ENCODE results near the gene PNO1. TPM values are rescaled to one million over a fixed set of nuclear protein-coding genes. Genes with fewer than 3 reads are reported as not detected.

The PNO1 gene
- total and polyA plus RNA-seq, 10 of the 15 experiments (the other 5 are each of a cell fraction or from before 2014, with no cell fraction given) = 9.7 to 60.2 (median 30.3) TPM

DNA sequence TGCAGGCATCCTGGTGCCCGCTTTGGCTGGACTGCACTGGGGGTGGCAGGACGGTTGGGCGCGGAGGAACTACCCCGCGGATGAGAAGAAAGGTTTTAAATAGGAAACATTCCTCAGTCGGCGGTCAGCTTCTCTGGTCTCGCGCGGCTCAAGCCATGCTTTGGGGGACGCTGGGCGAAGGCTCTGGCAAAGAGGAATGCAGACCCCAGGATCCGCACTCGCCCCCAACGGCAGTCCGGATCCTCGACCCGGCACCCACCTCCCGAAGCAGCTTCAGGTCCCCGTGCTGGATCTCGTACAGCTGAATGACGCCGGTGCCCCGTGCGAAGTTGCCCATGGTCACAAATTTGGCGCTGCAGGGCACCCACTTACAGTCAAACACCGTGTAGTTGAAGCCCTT lies 686 bp upstream of the PNO1 start (continued):
- TF ChIP-seq, protein P1, sequence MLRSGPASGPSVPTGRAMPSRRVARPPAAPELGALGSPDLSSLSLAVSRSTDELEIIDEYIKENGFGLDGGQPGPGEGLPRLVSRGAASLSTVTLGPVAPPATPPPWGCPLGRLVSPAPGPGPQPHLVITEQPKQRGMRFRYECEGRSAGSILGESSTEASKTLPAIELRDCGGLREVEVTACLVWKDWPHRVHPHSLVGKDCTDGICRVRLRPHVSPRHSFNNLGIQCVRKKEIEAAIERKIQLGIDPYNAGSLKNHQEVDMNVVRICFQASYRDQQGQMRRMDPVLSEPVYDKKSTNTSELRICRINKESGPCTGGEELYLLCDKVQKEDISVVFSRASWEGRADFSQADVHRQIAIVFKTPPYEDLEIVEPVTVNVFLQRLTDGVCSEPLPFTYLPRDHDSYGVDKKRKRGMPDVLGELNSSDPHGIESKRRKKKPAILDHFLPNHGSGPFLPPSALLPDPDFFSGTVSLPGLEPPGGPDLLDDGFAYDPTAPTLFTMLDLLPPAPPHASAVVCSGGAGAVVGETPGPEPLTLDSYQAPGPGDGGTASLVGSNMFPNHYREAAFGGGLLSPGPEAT (IDR thresholded peaks at IDR 0.05; ENCODE audit: low read depth) = no peak
- TF ChIP-seq EZH2 (IDR thresholded peaks at IDR 0.05; ENCODE audit: borderline replicate concordance, control insufficient read depth, low read depth, low read length) (no peak), EGR1 (IDR thresholded peaks at IDR 0.05; ENCODE audit: borderline replicate concordance in 1 of 2, low read depth in 2 of 2, low read length in 2 of 2) (no peak), NR2C1 (IDR thresholded peaks at IDR 0.05) (no peak), YY1 (IDR thresholded peaks at IDR 0.05; ENCODE audit: low read depth, low read length) (no peak), CBFB (IDR thresholded peaks at IDR 0.05; ENCODE audit: low read depth) (no peak), ZSCAN29 (IDR thresholded peaks at IDR 0.05) (no peak), RCOR1 (conservative IDR thresholded peaks at IDR 0.05; ENCODE audit: low read depth, low read length) (no peak), BACH1 (IDR thresholded peaks at IDR 0.05; ENCODE audit: borderline replicate concordance) (no peak), DPF2 (IDR thresholded peaks at IDR 0.05) (no peak), KDM1A (IDR thresholded peaks at IDR 0.05; ENCODE audit: borderline replicate concordance) (no peak), MTA3 (IDR thresholded peaks at IDR 0.05; ENCODE audit: borderline replicate concordance, low read length) (no peak), YBX1 (IDR thresholded peaks at IDR 0.05) (no peak), POLR2AphosphoS2 (IDR thresholded peaks at IDR 0.05; ENCODE audit: low read depth, low read length) (no peak), MTA2 (IDR thresholded peaks at IDR 0.05; ENCODE audit: low read depth) (no peak), MEF2A (IDR thresholded peaks at IDR 0.05; ENCODE audit: insufficient read depth, low read depth, low read length) (no peak)
- TF ChIP-seq, protein P2, sequence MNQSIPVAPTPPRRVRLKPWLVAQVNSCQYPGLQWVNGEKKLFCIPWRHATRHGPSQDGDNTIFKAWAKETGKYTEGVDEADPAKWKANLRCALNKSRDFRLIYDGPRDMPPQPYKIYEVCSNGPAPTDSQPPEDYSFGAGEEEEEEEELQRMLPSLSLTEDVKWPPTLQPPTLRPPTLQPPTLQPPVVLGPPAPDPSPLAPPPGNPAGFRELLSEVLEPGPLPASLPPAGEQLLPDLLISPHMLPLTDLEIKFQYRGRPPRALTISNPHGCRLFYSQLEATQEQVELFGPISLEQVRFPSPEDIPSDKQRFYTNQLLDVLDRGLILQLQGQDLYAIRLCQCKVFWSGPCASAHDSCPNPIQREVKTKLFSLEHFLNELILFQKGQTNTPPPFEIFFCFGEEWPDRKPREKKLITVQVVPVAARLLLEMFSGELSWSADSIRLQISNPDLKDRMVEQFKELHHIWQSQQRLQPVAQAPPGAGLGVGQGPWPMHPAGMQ (IDR thresholded peaks at IDR 0.05; ENCODE audit: borderline replicate concordance) = no peak
- TF ChIP-seq, protein P3, sequence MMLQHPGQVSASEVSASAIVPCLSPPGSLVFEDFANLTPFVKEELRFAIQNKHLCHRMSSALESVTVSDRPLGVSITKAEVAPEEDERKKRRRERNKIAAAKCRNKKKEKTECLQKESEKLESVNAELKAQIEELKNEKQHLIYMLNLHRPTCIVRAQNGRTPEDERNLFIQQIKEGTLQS (IDR thresholded peaks at IDR 0.05; ENCODE audit: borderline replicate concordance, extremely low read depth, low read depth, low read length) = no peak
- TF ChIP-seq, protein P4, sequence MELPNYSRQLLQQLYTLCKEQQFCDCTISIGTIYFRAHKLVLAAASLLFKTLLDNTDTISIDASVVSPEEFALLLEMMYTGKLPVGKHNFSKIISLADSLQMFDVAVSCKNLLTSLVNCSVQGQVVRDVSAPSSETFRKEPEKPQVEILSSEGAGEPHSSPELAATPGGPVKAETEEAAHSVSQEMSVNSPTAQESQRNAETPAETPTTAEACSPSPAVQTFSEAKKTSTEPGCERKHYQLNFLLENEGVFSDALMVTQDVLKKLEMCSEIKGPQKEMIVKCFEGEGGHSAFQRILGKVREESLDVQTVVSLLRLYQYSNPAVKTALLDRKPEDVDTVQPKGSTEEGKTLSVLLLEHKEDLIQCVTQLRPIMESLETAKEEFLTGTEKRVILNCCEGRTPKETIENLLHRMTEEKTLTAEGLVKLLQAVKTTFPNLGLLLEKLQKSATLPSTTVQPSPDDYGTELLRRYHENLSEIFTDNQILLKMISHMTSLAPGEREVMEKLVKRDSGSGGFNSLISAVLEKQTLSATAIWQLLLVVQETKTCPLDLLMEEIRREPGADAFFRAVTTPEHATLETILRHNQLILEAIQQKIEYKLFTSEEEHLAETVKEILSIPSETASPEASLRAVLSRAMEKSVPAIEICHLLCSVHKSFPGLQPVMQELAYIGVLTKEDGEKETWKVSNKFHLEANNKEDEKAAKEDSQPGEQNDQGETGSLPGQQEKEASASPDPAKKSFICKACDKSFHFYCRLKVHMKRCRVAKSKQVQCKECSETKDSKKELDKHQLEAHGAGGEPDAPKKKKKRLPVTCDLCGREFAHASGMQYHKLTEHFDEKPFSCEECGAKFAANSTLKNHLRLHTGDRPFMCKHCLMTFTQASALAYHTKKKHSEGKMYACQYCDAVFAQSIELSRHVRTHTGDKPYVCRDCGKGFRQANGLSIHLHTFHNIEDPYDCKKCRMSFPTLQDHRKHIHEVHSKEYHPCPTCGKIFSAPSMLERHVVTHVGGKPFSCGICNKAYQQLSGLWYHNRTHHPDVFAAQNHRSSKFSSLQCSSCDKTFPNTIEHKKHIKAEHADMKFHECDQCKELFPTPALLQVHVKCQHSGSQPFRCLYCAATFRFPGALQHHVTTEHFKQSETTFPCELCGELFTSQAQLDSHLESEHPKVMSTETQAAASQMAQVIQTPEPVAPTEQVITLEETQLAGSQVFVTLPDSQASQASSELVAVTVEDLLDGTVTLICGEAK (IDR thresholded peaks at IDR 0.05; ENCODE audit: borderline replicate concordance) = no peak
- TF ChIP-seq, protein P5, sequence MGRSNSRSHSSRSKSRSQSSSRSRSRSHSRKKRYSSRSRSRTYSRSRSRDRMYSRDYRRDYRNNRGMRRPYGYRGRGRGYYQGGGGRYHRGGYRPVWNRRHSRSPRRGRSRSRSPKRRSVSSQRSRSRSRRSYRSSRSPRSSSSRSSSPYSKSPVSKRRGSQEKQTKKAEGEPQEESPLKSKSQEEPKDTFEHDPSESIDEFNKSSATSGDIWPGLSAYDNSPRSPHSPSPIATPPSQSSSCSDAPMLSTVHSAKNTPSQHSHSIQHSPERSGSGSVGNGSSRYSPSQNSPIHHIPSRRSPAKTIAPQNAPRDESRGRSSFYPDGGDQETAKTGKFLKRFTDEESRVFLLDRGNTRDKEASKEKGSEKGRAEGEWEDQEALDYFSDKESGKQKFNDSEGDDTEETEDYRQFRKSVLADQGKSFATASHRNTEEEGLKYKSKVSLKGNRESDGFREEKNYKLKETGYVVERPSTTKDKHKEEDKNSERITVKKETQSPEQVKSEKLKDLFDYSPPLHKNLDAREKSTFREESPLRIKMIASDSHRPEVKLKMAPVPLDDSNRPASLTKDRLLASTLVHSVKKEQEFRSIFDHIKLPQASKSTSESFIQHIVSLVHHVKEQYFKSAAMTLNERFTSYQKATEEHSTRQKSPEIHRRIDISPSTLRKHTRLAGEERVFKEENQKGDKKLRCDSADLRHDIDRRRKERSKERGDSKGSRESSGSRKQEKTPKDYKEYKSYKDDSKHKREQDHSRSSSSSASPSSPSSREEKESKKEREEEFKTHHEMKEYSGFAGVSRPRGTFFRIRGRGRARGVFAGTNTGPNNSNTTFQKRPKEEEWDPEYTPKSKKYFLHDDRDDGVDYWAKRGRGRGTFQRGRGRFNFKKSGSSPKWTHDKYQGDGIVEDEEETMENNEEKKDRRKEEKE (IDR thresholded peaks at IDR 0.05) = no peak

Measured in GM12878 (cell line).